Stimulated activated CD8-positive, alpha-beta memory T cell treated with anti-CD3 and anti-CD28 coated beads, Interleukin-12 subunit alpha, Interleukin-12 subunit beta, amount 100 ng/mL, for 4 hours (primary cell): ENCODE data around the gene TOP3B.

ENCODE experiments used
- DNase-seq: peaks from one replicate; pipeline ENCODE4 v3.0.0-alpha.2; 2020; ENCODE audit warnings: low read depth

Gene TOP3B

GRCh38 chr22:21961886-21962654 lies 20.5 kb downstream of the TOP3B start:
- no peak for DNase-seq

GRCh38 chr22:21961127-21961867 lies 21.3 kb downstream of the TOP3B start:
- no peak for DNase-seq

GRCh38 chr22:21960200-21961126 lies 22.1 kb downstream of the TOP3B start:
- DNase-seq = no peak

GRCh38 chr22:21959274-21960074 lies 23.1 kb downstream of the TOP3B start:
- DNase-seq = no peak

- no peak for DNase-seq
These were observed 24.0 kb downstream of the TOP3B start for GRCh38 chr22:21958360-21959273.

- DNase-seq = peak; percentile 83
These were observed 29.7 kb downstream of the TOP3B start, which contains the start of gene PPM1F for GRCh38 chr22:21952586-21953571. TSS of gene PPM1F (minus strand) at chr22:21952848. CDS start at chr22:21946048, 6,800 bp downstream.

GRCh38 chr22:21951931-21952465 lies 30.6 kb downstream of the TOP3B start:
- DNase-seq = no peak

- DNase-seq = no peak
These were observed 31.5 kb downstream of the TOP3B start for GRCh38 chr22:21951062-21951461.

- no peak for DNase-seq
These were observed 32.6 kb downstream of the TOP3B start for GRCh38 chr22:21949948-21950347.

- DNase-seq = no peak
These were observed 33.0 kb downstream of the TOP3B start for GRCh38 chr22:21949569-21949918.

GRCh38 chr22:21948824-21949568 lies 33.6 kb downstream of the TOP3B start:
- no peak for DNase-seq

GRCh38 chr22:21948390-21948789 lies 34.2 kb downstream of the TOP3B start:
- DNase-seq = no peak

- DNase-seq = no peak
These were observed 35.3 kb downstream of the TOP3B start for GRCh38 chr22:21947040-21948014.

- DNase-seq = no peak
These were observed 36.2 kb downstream of the TOP3B start for GRCh38 chr22:21946262-21946925.

- DNase-seq = no peak
These were observed 36.9 kb downstream of the TOP3B start for GRCh38 chr22:21945453-21946261.
